Calu3 (cell line): ENCODE results near the gene KRT16. TPM values are rescaled to one million over a fixed set of nuclear protein-coding genes. Genes with fewer than 3 reads are reported as not detected.
"Not testable (repeated sequence)": the region's sequence is repeated elsewhere in the genome, so short reads cannot be mapped to it uniquely, and the experiment has no call there.

ENCODE experiments used
- BruUV-seq: library from RNA; stranded (reverse); fragments of 400-500 nt; replicated peaks from 2 replicates; lab custom pipeline; 2021; lab: Mats Ljungman, UMichigan
- CTCF ChIA-PET: fragments of 300-600 bp; sonication (Branson Sonifier 250); formaldehyde crosslinking; loops from one replicate; lab custom pipeline; 2022; ENCODE audit warnings: antibody characterized with exemption; lab: Charles Lee
- DNase-seq: peaks from one replicate; pipeline ENCODE4 v3.0.0; 2022
- H3K27ac Mint-ChIP-seq: one replicate; pipeline ENCODE4 v1.8.0; 2022; ENCODE audit warnings: mixed read lengths; ENCODE audit not compliant: unreplicated experiment
- H3K27me3 Mint-ChIP-seq: one replicate; pipeline ENCODE4 v1.8.0; 2022; ENCODE audit warnings: mixed read lengths; ENCODE audit not compliant: unreplicated experiment
- H3K36me3 Mint-ChIP-seq: one replicate; pipeline ENCODE4 v1.8.0; 2022; ENCODE audit warnings: mild to moderate bottlenecking, moderate library complexity, mixed read lengths; ENCODE audit not compliant: insufficient read depth, unreplicated experiment
- H3K4me1 Mint-ChIP-seq: one replicate; pipeline ENCODE4 v1.8.0; 2022; ENCODE audit warnings: mild to moderate bottlenecking, low read depth, mixed read lengths; ENCODE audit not compliant: unreplicated experiment
- H3K4me3 Mint-ChIP-seq: one replicate; pipeline ENCODE4 v1.8.0; 2022; ENCODE audit warnings: mild to moderate bottlenecking, low read depth, moderate library complexity, mixed read lengths; ENCODE audit not compliant: unreplicated experiment
- H3K9me3 Mint-ChIP-seq: one replicate; pipeline ENCODE4 v1.8.0; 2022; ENCODE audit warnings: low read depth, mixed read lengths; ENCODE audit not compliant: unreplicated experiment
- CTCF ChIP-seq: fragments of 200-600 bp; IDR thresholded peaks from one replicate; pipeline ENCODE4 v1.8.0; 2022; ENCODE audit warnings: antibody characterized with exemption; ENCODE audit not compliant: unreplicated experiment
- intact Hi-C: fragments of 100-400 bp; cut with micrococcal nuclease; formaldehyde crosslinking; loops from one replicate; pipeline ENCODE4 v1.10.0; 2022; ENCODE audit not compliant: unreplicated experiment
- total RNA-seq: library from RNA; stranded (reverse); gene quantifications from 2 replicates; pipeline ENCODE4 v1.2.3, GENCODE V29; 2022

Gene KRT16
- total RNA-seq, 1 experiment from 2014 or later = 3.8 TPM

GRCh38 chr17:41642252-41643156, 29.9 kb upstream of the KRT16 start:
- intact Hi-C loops = no loop called here
- DNase-seq = no peak
- no peak overlapping the region for H3K27ac Mint-ChIP-seq
- H3K9me3 Mint-ChIP-seq = no peaks in the 10 kb centered on the region
- no peaks in the 10 kb centered on the region for H3K27me3 Mint-ChIP-seq
- TF ChIP-seq CTCF = no peak
- CTCF ChIA-PET = interaction anchor here (1.0 kb wide), 1 partner anchor 77 kb away, joined by 3 read pairs; no protein-coding TSS in a partner anchor
- no TSS peak for BruUV-seq
- no peak overlapping the region for H3K4me3 Mint-ChIP-seq
- H3K4me1 Mint-ChIP-seq = peaks cover 10% of the 10 kb centered on the region
- peaks cover 7% of the 10 kb centered on the region for H3K36me3 Mint-ChIP-seq

DNA sequence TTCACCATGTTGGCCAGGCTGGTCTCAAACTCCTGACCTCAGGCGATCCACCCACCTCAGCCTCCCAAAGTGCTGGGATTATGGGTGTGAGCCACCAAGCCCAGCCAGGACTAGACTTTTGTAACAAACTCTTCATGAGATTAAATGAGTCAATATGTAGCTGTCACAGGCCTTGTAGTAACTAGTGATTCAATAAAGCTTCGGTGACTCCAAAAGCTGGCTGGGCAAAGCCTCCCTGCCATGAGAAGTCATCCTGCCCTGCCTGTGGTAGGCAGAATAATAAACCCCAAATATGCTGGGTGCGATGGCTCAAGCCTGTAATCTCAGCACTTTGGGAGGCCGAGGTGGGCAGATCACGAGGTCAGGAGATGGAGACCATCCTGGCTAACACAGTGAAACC, 28.0 kb upstream of the KRT16 start:
- DNase-seq, H3K27ac Mint-ChIP-seq, H3K9me3 Mint-ChIP-seq, H3K27me3 Mint-ChIP-seq, BruUV-seq, H3K36me3 Mint-ChIP-seq, intact Hi-C loops, H3K4me1 Mint-ChIP-seq, H3K4me3 Mint-ChIP-seq: not testable (repeated sequence)
- CTCF ChIA-PET = interaction anchor here (1.2 to 2.3 kb wide), 3 partner anchors 55 to 92 kb away, joined by 4 to 6 read pairs (median 4); no protein-coding TSS in a partner anchor

- Mint-ChIP-seq H3K27ac (no peak overlapping the region), H3K4me1 (no peaks in the 10 kb centered on the region), H3K36me3 (no peaks in the 10 kb centered on the region), H3K27me3 (no peaks in the 10 kb centered on the region), H3K4me3 (no peak overlapping the region), H3K9me3 (no peaks in the 10 kb centered on the region)
- CTCF ChIA-PET = interaction anchor here (0.7 to 2.3 kb wide), 5 partner anchors 12 to 91 kb away, joined by 3 to 6 read pairs (median 4); no protein-coding TSS in a partner anchor
- TF ChIP-seq CTCF = no peak
- no TSS peak for BruUV-seq
- intact Hi-C loops = no loop called here
- DNase-seq = no peak
Observed at GRCh38 chr17:41639492-41640473, 27.2 kb upstream of the KRT16 start.

DNA sequence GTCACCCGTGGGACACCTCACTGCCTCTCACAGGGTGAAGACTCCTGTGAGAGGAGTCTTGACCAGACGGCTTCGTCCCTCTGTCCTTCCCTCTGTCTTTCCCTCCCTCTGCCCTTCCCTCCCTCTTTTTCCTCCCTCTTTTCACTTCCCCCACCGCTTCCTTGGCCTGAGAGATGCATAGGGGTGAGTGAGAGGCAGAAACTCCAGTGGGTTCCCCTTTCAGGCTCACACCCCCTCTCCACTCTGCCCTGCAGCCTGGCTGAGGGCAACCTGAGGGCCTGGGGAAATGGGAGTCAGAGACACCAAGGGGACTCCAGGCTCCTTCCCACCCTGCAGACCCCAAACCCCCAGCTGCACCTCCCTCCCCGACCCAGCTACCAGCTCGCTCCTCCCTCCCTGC, 26.4 kb upstream of the KRT16 start:
- H3K27me3 Mint-ChIP-seq = no peaks in the 10 kb centered on the region
- H3K9me3 Mint-ChIP-seq = no peaks in the 10 kb centered on the region
- intact Hi-C loops = no loop called here
- no peak overlapping the region for H3K4me3 Mint-ChIP-seq
- H3K4me1 Mint-ChIP-seq = no peaks in the 10 kb centered on the region
- H3K36me3 Mint-ChIP-seq = no peaks in the 10 kb centered on the region
- no peak for DNase-seq
- no peak overlapping the region for H3K27ac Mint-ChIP-seq
- TF ChIP-seq CTCF = no peak
- BruUV-seq = no TSS peak
- CTCF ChIA-PET = no interaction called here
